Activated CD8-positive, alpha-beta T cell treated with anti-CD3 and anti-CD28 coated beads, Interleukin-2, amount 10 ng/mL, durations not matched to agents 7 days and 5 days (primary cell): ENCODE measurements around the gene DPP10. TPM values are rescaled to one million over a fixed set of nuclear protein-coding genes. Genes with fewer than 3 reads are reported as not detected.
"Not testable (repeated sequence)": the region's sequence is repeated elsewhere in the genome, so short reads cannot be mapped to it uniquely, and the experiment has no call there.

ENCODE experiments used
- ATAC-seq: fragments of 150-1000 bp; cut with Tn5 transposase; one replicate; pipeline ENCODE4 v1.10.0; 2021; ENCODE audit warnings: moderate library complexity
- CTCF ChIA-PET: fragments of 350-600 bp; sonication (Branson Sonifier 250); formaldehyde crosslinking; loops from one replicate; lab custom pipeline; 2021; ENCODE audit warnings: antibody characterized with exemption; lab: Charles Lee
- POLR2A ChIA-PET: fragments of 350-600 bp; sonication (Branson Sonifier 250); formaldehyde crosslinking; loops from one replicate; lab custom pipeline; 2021; ENCODE audit warnings: antibody characterized with exemption; lab: Charles Lee
- DNase-seq: peaks from one replicate; pipeline ENCODE4 v3.0.0-alpha.2; 2020
- H3K27ac Mint-ChIP-seq: one replicate; pipeline ENCODE4 v1.8.0; 2021; ENCODE audit warnings: mild to moderate bottlenecking, mixed read lengths
- H3K27me3 Mint-ChIP-seq: one replicate; pipeline ENCODE4 v1.8.0; 2021; ENCODE audit warnings: low read depth, mixed read lengths
- H3K36me3 Mint-ChIP-seq: one replicate; pipeline ENCODE4 v1.8.0; 2021; ENCODE audit warnings: low read depth, mixed read lengths
- H3K4me1 Mint-ChIP-seq: one replicate; pipeline ENCODE4 v1.8.0; 2021; ENCODE audit warnings: low read depth, mixed read lengths
- H3K4me3 Mint-ChIP-seq: one replicate; pipeline ENCODE4 v1.8.0; 2021; ENCODE audit warnings: mild to moderate bottlenecking, mixed read lengths
- H3K9me3 Mint-ChIP-seq: one replicate; pipeline ENCODE4 v1.8.0; 2022; ENCODE audit warnings: mixed read lengths; ENCODE audit not compliant: insufficient read depth
- total RNA-seq, 2 experiments: library from RNA; stranded (reverse); gene quantifications; one replicate each; pipeline ENCODE4 v1.2.3, GENCODE V29; 2021

Gene DPP10
- total RNA-seq, 2 experiments from 2014 or later, result not detected

GRCh38 chr2:114517580-114517979, 75.1 kb downstream of the DPP10 start:
- no peak for DNase-seq
- Mint-ChIP-seq H3K36me3 (no peaks in the 10 kb centered on the region), H3K27ac (no peak overlapping the region), H3K9me3 (no peaks in the 10 kb centered on the region), H3K4me1 (no peaks in the 10 kb centered on the region), H3K4me3 (no peak overlapping the region), H3K27me3 (no peaks in the 10 kb centered on the region)
- ChIA-PET POLR2A (interaction anchor here (0.7 kb wide), 1 partner anchor 133 kb away, joined by 3 read pairs; no protein-coding TSS in a partner anchor), CTCF (no interaction called here)
- ATAC-seq, result no peak

GRCh38 chr2:114518738-114519137, 76.3 kb downstream of the DPP10 start:
- Mint-ChIP-seq H3K27ac (no peak overlapping the region), H3K9me3 (no peaks in the 10 kb centered on the region), H3K4me1 (no peaks in the 10 kb centered on the region), H3K27me3 (no peaks in the 10 kb centered on the region), H3K36me3 (no peaks in the 10 kb centered on the region), H3K4me3 (no peak overlapping the region)
- ChIA-PET CTCF (no interaction called here), POLR2A (no interaction called here)
- DNase-seq (no peak), ATAC-seq (no peak)

GRCh38 chr2:114522612-114523011, 80.2 kb downstream of the DPP10 start:
- POLR2A ChIA-PET, H3K4me3 Mint-ChIP-seq, CTCF ChIA-PET: not testable (repeated sequence)

GRCh38 chr2:114525955-114526354, 83.5 kb downstream of the DPP10 start:
- ChIA-PET POLR2A (no interaction called here), CTCF (no interaction called here)
- Mint-ChIP-seq H3K4me1 (no peaks in the 10 kb centered on the region), H3K27ac (no peak overlapping the region), H3K27me3 (no peaks in the 10 kb centered on the region), H3K9me3 (no peaks in the 10 kb centered on the region), H3K4me3 (no peak overlapping the region), H3K36me3 (no peaks in the 10 kb centered on the region)
- DNase-seq (no peak), ATAC-seq (no peak)

More at GRCh38 chr2:114522612-114523011, 80.2 kb downstream of the DPP10 start:
- ATAC-seq, DNase-seq, H3K9me3 Mint-ChIP-seq, H3K4me1 Mint-ChIP-seq, H3K27me3 Mint-ChIP-seq, H3K36me3 Mint-ChIP-seq, H3K27ac Mint-ChIP-seq: not testable (repeated sequence)

GRCh38 chr2:114526841-114527240, 84.4 kb downstream of the DPP10 start:
- CTCF ChIA-PET, result no interaction called here
- POLR2A ChIA-PET, result no interaction called here
- no peaks in the 10 kb centered on the region for H3K4me1 Mint-ChIP-seq
- no peaks in the 10 kb centered on the region for H3K9me3 Mint-ChIP-seq
- no peak for ATAC-seq
- H3K27me3 Mint-ChIP-seq, result no peaks in the 10 kb centered on the region
- no peak for DNase-seq
- no peak overlapping the region for H3K27ac Mint-ChIP-seq
- no peak overlapping the region for H3K4me3 Mint-ChIP-seq
- H3K36me3 Mint-ChIP-seq, result no peaks in the 10 kb centered on the region

GRCh38 chr2:114527330-114527983, 85.0 kb downstream of the DPP10 start:
- ChIA-PET POLR2A (no interaction called here), CTCF (no interaction called here)
- no peaks in the 10 kb centered on the region for H3K36me3 Mint-ChIP-seq
- no peak overlapping the region for H3K27ac Mint-ChIP-seq
- no peak overlapping the region for H3K4me3 Mint-ChIP-seq
- no peak for ATAC-seq
- no peaks in the 10 kb centered on the region for H3K9me3 Mint-ChIP-seq
- no peaks in the 10 kb centered on the region for H3K4me1 Mint-ChIP-seq
- no peaks in the 10 kb centered on the region for H3K27me3 Mint-ChIP-seq
- DNase-seq, result no peak

GRCh38 chr2:114534116-114535084, 92.0 kb downstream of the DPP10 start:
- Mint-ChIP-seq H3K4me3 (no peak overlapping the region), H3K27ac (no peak overlapping the region), H3K9me3 (no peaks in the 10 kb centered on the region), H3K4me1 (no peaks in the 10 kb centered on the region), H3K36me3 (no peaks in the 10 kb centered on the region), H3K27me3 (peaks cover 4% of the 10 kb centered on the region)
- DNase-seq, result no peak
- CTCF ChIA-PET, result no interaction called here
- POLR2A ChIA-PET, result no interaction called here
- no peak for ATAC-seq

- ChIA-PET CTCF (no interaction called here), POLR2A (no interaction called here)
- Mint-ChIP-seq H3K27me3 (peaks cover 4% of the 10 kb centered on the region), H3K9me3 (no peaks in the 10 kb centered on the region), H3K36me3 (no peaks in the 10 kb centered on the region), H3K4me1 (no peaks in the 10 kb centered on the region), H3K4me3 (no peak overlapping the region), H3K27ac (no peak overlapping the region)
- ATAC-seq (no peak), DNase-seq (no peak)
These were observed 95.3 kb downstream of the DPP10 start for GRCh38 chr2:114537777-114538176.

GRCh38 chr2:114542695-114543094, 100.3 kb downstream of the DPP10 start:
- no peak for DNase-seq
- Mint-ChIP-seq H3K4me3 (no peak overlapping the region), H3K9me3 (no peaks in the 10 kb centered on the region), H3K36me3 (no peaks in the 10 kb centered on the region), H3K27ac (no peak overlapping the region), H3K4me1 (no peaks in the 10 kb centered on the region), H3K27me3 (peaks cover 2% of the 10 kb centered on the region)
- ChIA-PET CTCF (interaction anchor here (0.6 kb wide), 1 partner anchor 8 kb away, joined by 3 read pairs; no protein-coding TSS in a partner anchor), POLR2A (no interaction called here)
- no peak for ATAC-seq

GRCh38 chr2:114543236-114543766, 100.9 kb downstream of the DPP10 start:
- peaks cover 2% of the 10 kb centered on the region for H3K27me3 Mint-ChIP-seq
- ATAC-seq (no peak), DNase-seq (no peak)
- no peaks in the 10 kb centered on the region for H3K4me1 Mint-ChIP-seq
- no peak overlapping the region for H3K27ac Mint-ChIP-seq
- H3K9me3 Mint-ChIP-seq, result no peaks in the 10 kb centered on the region
- no peaks in the 10 kb centered on the region for H3K36me3 Mint-ChIP-seq
- H3K4me3 Mint-ChIP-seq, result no peak overlapping the region
- ChIA-PET CTCF (no interaction called here), POLR2A (no interaction called here)

- Mint-ChIP-seq H3K27ac (no peak overlapping the region), H3K4me3 (no peak overlapping the region), H3K36me3 (no peaks in the 10 kb centered on the region), H3K9me3 (no peaks in the 10 kb centered on the region), H3K27me3 (peaks cover 2% of the 10 kb centered on the region), H3K4me1 (no peaks in the 10 kb centered on the region)
- ATAC-seq (no peak), DNase-seq (no peak)
- POLR2A ChIA-PET, result no interaction called here
- CTCF ChIA-PET, result no interaction called here
These were observed 102.6 kb downstream of the DPP10 start for GRCh38 chr2:114545052-114545451.

- no peak overlapping the region for H3K4me3 Mint-ChIP-seq
- H3K9me3 Mint-ChIP-seq, result no peaks in the 10 kb centered on the region
- ChIA-PET CTCF (no interaction called here), POLR2A (no interaction called here)
- no peaks in the 10 kb centered on the region for H3K36me3 Mint-ChIP-seq
- H3K4me1 Mint-ChIP-seq, result no peaks in the 10 kb centered on the region
- no peak for ATAC-seq
- DNase-seq, result no peak
- peaks cover 2% of the 10 kb centered on the region for H3K27me3 Mint-ChIP-seq
- no peak overlapping the region for H3K27ac Mint-ChIP-seq
These were observed 104.1 kb downstream of the DPP10 start for GRCh38 chr2:114546531-114546930.
